GM18907 (cell line): ENCODE measurements around the gene NRDE2.
A peak's percentile ranks its signal among the peaks of the same experiment; 100 is the strongest.

ENCODE experiments used
- ATAC-seq: cut with Tn5 transposase; IDR thresholded peaks from one replicate; pipeline ENCODE4 v1.9.1; 2021; ENCODE audit warnings: mild to moderate bottlenecking, moderate library complexity; ENCODE audit not compliant: unreplicated experiment

Gene NRDE2

GRCh38 chr14:90331497-90332270 lies at the start of gene NRDE2:
NRDE2 (minus strand) TSS chr14:90331941; CDS start chr14:90331904, 37 bp downstream.
- peak; percentile 96 for ATAC-seq

- no peak for ATAC-seq
Observed at GRCh38 chr14:90381011-90381786, 49.5 kb upstream of the NRDE2 start.

- no peak for ATAC-seq
Observed at GRCh38 chr14:90379106-90379505, 47.4 kb upstream of the NRDE2 start.

GRCh38 chr14:90378249-90378648 lies 46.5 kb upstream of the NRDE2 start:
- no peak for ATAC-seq

GRCh38 chr14:90375934-90376333 lies 44.2 kb upstream of the NRDE2 start:
- ATAC-seq, result no peak

GRCh38 chr14:90374813-90375212 lies 43.1 kb upstream of the NRDE2 start:
- no peak for ATAC-seq

- no peak for ATAC-seq
Observed at GRCh38 chr14:90373887-90374286, 42.1 kb upstream of the NRDE2 start.

GRCh38 chr14:90368946-90369721 lies 37.4 kb upstream of the NRDE2 start:
- no peak for ATAC-seq

GRCh38 chr14:90362558-90362896 lies 30.8 kb upstream of the NRDE2 start:
- no peak for ATAC-seq

- ATAC-seq, result no peak
Observed at GRCh38 chr14:90361865-90362557, 30.3 kb upstream of the NRDE2 start.

GRCh38 chr14:90358359-90358758 lies 26.6 kb upstream of the NRDE2 start:
- ATAC-seq, result no peak

GRCh38 chr14:90356925-90357324 lies 25.2 kb upstream of the NRDE2 start:
- no peak for ATAC-seq

GRCh38 chr14:90355540-90356518 lies 24.1 kb upstream of the NRDE2 start:
- no peak for ATAC-seq

GRCh38 chr14:90354551-90355298 lies 23.0 kb upstream of the NRDE2 start:
- ATAC-seq, result no peak

GRCh38 chr14:90349739-90350138 lies 18.0 kb upstream of the NRDE2 start:
- ATAC-seq, result no peak

- ATAC-seq, result no peak
Observed at GRCh38 chr14:90348270-90348669, 16.5 kb upstream of the NRDE2 start.

GRCh38 chr14:90345239-90345557 lies 13.5 kb upstream of the NRDE2 start:
- ATAC-seq, result no peak

- no peak for ATAC-seq
Observed at GRCh38 chr14:90344331-90345238, 12.8 kb upstream of the NRDE2 start.
